Jurkat, Clone E6-1 (cell line): ENCODE results near the gene ZNF532.

Experiments
- DNase-seq: peaks from one replicate; pipeline ENCODE4 v3.0.0-alpha.2; 2011; ENCODE audit warnings: low read depth, low spot score
- H3K4me3 ChIP-seq: 2 replicates; pipeline ENCODE4 v1.5.1; 2011; ENCODE audit warnings: mild to moderate bottlenecking, low read length, control low read depth, moderate library complexity

ZNF532 gene

DNA sequence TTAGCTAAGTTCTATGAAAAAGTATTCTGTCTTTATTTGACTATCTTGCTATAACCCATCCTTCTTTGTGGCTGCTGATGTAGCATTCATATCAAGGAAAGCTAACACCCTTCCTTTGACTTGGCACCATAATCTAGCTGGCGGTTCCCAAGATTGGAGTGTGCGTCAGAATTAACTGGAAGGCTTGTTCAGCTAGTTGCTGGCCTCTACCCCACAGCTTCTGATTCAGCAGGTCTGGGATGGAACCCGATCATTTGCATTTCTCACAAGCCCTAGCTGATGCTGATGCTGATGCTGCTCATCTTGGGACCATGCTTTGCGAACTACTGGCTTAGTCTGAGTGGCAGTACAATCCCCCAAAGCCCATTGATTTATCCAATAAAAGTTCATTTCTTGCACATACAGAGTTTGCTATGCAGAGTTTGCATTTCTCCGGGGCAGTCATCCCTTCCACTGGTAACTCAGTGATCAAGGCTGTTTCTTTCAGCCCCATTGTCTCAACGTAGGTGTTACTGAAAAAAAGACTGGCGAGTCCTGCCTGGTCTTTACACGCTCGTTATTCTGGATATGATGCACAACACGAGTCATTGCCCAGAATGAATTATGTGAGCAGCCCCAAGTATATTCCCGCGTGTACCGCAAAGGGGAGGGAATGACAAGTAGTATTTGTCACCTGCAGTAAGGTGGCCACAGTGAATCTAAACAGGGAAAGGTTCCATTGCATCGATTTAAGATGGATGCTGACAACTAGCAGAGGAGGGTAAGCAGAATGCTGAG is 96.5 kb downstream of the ZNF532 start:
- DNase-seq = no peak
- no peak overlapping the region for H3K4me3 ChIP-seq

- no peak for DNase-seq
- H3K4me3 ChIP-seq = no peak overlapping the region
These were observed 97.7 kb downstream of the ZNF532 start for GRCh38 chr18:58962336-58962735.

- no peak overlapping the region for H3K4me3 ChIP-seq
- DNase-seq = no peak
These were observed 100.8 kb downstream of the ZNF532 start for GRCh38 chr18:58965291-58966004.

DNA sequence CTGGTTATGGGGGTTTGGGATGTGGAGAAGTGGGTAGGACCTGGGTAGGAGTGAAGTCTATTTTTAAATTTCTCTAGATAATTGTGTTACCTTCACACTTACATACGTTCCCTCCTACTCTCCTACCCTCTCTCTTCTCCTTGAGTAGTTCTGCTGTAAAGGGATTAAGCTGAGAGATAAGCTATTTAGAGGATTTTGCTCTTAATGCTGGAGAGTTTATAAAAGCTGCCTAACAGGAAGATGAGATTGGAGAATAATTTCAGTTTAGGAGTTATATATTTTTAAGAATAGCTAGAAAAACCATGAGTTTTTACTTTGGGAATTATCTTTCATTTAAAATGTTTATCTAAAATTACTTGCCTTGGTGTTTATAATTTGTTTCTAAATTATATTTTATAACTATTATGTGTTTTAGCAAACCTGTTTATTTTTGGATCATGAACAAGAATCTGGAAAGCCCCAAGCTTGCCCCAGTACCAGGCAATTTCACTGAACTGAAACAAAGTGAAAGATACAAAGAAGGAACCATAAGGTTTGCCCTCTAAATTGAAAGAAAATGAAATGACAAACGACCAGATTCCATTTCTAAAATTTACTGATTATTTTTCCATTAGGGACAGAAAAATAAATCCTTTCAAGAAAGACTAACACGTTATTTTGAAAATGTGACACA is 101.5 kb downstream of the ZNF532 start:
- H3K4me3 ChIP-seq = no peak overlapping the region
- DNase-seq = no peak

DNA sequence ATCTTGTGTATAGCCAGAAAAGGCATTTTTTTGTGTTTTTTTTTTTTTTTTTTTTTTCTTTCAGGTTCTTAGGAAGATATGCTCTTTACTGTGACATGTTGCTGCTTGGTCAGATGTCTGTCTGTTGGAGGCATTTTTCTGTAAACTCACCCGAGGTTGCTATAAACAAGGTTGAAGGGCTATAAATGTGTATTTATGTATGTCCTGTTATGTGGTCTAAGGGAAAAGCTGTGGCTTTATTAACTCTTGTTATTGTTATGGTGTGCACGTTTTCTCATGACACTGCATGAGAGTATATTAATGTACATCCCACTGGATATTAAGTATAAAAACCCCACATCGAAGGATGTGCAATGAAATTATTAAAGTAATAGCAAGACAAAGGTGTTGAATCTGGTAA is 102.0 kb downstream of the ZNF532 start:
- no peak for DNase-seq
- no peak overlapping the region for H3K4me3 ChIP-seq

- no peak for DNase-seq
- H3K4me3 ChIP-seq = no peak overlapping the region
These were observed 103.1 kb downstream of the ZNF532 start for GRCh38 chr18:58967751-58968254.

DNA sequence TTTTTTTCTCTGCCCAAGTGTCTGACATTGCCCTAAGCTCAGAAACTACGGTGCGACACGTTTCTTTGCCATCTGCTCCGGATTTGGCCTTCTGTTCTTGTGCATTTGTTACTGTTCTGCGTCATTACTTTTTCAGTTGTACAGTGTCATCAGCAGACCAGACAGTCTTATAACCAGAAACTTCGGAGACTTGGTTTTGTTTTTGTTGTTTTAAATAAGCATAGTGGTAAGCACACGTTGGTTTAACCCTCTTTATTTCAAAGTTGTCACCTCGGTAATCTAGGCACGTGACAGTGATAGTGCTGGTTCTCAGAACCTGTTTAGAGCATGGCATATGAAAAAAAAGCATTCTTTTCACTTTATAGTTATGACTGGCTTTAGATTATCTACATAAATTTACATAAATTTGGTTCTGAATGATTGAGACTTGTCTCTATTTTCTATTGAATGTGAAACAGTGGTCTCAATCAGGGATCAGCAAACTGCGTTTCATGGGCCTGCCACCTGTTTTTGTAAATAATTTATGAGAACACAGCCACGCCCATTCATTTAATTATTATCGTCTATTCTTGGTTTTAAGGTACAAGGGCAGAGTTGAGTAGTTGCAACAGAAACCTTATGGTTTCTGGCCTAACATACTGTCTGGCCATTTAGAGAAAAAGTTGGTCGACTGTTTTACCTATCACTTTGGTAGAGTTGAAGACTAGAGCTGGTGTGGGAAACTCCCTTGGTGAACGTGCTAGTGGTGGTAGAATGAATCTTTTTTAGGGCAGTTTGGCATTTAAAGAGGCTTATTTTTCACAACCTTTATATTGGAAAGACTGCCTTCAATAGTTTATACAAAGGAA is 106.5 kb downstream of the ZNF532 start:
- no peak overlapping the region for H3K4me3 ChIP-seq
- no peak for DNase-seq

- no peak overlapping the region for H3K4me3 ChIP-seq
- no peak for DNase-seq
These were observed 110.6 kb downstream of the ZNF532 start for GRCh38 chr18:58975296-58975695.

GRCh38 chr18:58975781-58976180 is 111.1 kb downstream of the ZNF532 start:
- DNase-seq = no peak
- H3K4me3 ChIP-seq = no peak overlapping the region

- DNase-seq = no peak
- no peak overlapping the region for H3K4me3 ChIP-seq
These were observed 112.5 kb downstream of the ZNF532 start for GRCh38 chr18:58977223-58977622.

- no peak overlapping the region for H3K4me3 ChIP-seq
- DNase-seq = no peak
These were observed 113.1 kb downstream of the ZNF532 start for GRCh38 chr18:58977801-58978200.

DNA sequence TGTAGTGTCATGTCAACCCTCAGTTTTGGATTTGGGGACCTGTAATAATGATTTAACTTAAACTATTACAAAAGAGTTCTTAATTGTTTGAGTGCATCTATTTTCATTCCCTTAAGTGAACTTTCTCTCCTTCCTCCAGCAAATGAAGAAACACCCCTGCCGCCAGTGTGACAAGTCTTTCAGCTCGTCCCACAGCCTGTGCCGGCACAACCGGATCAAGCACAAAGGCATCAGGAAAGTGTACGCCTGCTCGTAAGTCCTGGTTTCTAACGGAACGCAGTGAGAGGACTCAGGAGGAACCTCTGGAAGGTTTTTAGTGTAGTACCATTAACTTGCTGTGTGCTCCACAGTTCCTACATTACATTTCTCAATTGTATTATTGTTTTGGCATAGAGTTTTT is 114.2 kb downstream of the ZNF532 start:
- H3K4me3 ChIP-seq = no peak overlapping the region
- DNase-seq = no peak

DNA sequence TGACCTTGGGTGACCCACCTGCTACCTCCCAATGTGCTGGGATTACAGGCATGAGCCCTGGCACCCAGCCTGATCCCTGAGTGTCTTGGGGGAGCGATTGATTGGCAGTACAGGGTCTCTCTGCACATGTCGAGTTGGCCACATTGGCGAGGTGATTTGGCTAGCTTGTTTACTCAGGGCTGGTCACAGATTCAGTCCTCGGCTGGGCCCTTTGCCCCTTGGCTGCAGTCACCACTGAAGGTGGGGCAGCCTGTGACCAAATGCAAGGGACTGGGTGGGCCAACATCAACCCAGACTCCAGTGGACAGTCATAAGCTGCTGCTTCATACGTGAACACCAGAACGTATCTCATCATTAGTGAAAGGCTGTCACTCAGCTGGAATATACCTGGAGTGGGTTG is 114.9 kb downstream of the ZNF532 start:
- no peak for DNase-seq

DNA sequence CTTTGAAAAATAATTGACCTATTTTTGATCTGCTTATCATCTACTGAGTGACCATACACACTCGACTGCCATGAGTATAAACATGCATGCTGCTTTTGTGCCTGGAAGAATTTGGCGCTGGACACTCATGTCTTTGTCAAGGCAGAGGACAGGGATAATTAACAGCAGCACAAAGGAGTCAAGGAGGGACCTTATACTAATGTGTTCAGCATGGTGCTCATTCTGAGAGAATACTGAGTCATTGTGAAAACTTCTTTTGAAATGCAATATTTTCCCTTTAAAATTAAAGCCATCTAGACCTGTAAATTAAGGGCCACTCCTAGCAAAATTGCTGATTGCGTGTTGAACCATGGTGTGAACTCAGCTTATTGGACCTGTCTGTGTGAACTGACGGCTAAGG is 116.3 kb downstream of the ZNF532 start:
- DNase-seq = no peak
- no peak overlapping the region for H3K4me3 ChIP-seq

More for the DNA sequence above, 114.9 kb downstream of the ZNF532 start:
- H3K4me3 ChIP-seq = no peak overlapping the region

GRCh38 chr18:58983260-58984155 is 118.8 kb downstream of the ZNF532 start:
- DNase-seq = no peak
- no peak overlapping the region for H3K4me3 ChIP-seq

DNA sequence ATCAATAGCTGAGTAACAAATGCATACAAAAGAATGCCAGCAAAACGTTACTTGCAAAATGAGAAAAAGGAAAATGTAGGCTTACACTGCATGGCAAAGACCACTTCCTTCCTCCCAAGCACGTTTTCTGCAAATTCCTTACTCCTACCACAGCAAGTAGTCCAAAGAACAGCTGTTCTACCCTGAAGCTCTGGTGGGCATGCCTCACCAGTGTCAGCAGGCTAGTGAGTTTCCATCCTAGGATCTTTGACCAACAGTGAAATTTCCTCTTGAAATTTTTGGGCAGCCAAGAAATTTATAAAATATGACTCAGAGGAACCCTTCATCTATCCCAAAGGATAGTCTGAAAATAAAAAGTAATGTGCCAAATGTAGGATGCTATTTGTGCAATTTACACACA is 123.9 kb downstream of the ZNF532 start:
- no peak for DNase-seq
- no peak overlapping the region for H3K4me3 ChIP-seq

DNA sequence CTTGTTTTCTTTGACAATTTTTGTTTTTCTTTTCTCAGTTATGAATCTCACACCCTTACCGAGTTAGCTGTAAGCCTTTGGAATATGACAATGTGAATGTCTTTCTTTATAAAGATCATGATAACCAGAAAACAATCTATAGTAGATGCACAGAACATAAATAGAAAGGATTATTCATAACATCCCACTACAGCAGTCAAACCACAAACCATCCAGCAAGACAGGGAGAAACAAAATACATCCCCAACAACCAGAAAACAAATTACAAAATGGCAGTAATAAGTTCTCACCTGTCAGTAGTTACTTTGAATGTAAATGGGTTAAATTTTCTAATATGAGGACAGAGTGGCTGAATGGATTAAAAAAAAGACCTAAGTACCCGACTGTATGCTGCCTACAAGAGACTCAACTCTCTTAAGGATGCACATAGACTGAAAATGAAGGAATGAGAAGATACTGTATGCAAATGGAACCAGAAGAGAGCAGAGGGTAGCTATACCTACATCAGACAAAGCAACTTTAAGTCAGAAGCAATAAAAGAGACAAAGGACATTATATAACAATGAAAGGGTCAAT is 124.6 kb downstream of the ZNF532 start:
- H3K4me3 ChIP-seq = no peak overlapping the region
- DNase-seq = no peak

GRCh38 chr18:58990720-58991119 is 126.0 kb downstream of the ZNF532 start:
- no peak for DNase-seq

More at GRCh38 chr18:58990720-58991119, 126.0 kb downstream of the ZNF532 start:
- H3K4me3 ChIP-seq = no peak overlapping the region
